SK-N-SH (cell line): Measurements from ENCODE around the gene TAAR2.

Experiments
- CTCF ChIP-seq: fragments of 200-600 bp; sonication (generic); IDR thresholded peaks from 2 replicates; pipeline ENCODE4 v1.6.1; 2017; ENCODE audit warnings: antibody characterized with exemption, mild to moderate bottlenecking, moderate library complexity
- EP300 ChIP-seq, 2 experiments: IDR thresholded peaks; 2 replicates each; pipeline versions ENCODE4 v1.4.0 to v1.6.1; 2012; ENCODE audit warnings: borderline replicate concordance in 1 of 2, low read depth in 1 of 2, low read length in 1 of 2
- EZH2phosphoT487 ChIP-seq: fragments of 200-600 bp; sonication (generic); IDR thresholded peaks from 2 replicates; pipeline ENCODE4 v1.6.1; 2017; ENCODE audit warnings: low read depth, mixed run types, mild to moderate bottlenecking, antibody characterized with exemption, moderate library complexity, borderline replicate concordance
- NRF1 ChIP-seq: IDR thresholded peaks from 2 replicates; pipeline ENCODE4 v1.6.1; 2012; ENCODE audit warnings: low read depth, mild to moderate bottlenecking, low read length
- RAD21 ChIP-seq: IDR thresholded peaks from 2 replicates; pipeline ENCODE4 v1.6.1; 2012; ENCODE audit warnings: mild to moderate bottlenecking, low read length
- REST ChIP-seq: IDR thresholded peaks from 2 replicates; pipeline ENCODE4 v1.6.1; 2012; ENCODE audit warnings: mild to moderate bottlenecking, low read depth, low read length, moderate library complexity
- RFX5 ChIP-seq: IDR thresholded peaks from 2 replicates; pipeline ENCODE4 v1.6.1; 2012; ENCODE audit warnings: mild to moderate bottlenecking, improper control_type of control experiment, low read length
- YY1 ChIP-seq: IDR thresholded peaks from 2 replicates; pipeline ENCODE4 v1.4.0; 2012; ENCODE audit warnings: low read depth, mild to moderate bottlenecking

- no peak for TF ChIP-seq REST
- no peak for TF ChIP-seq EP300 (IDR thresholded peaks at IDR 0.05; ENCODE audit: borderline replicate concordance in 1 of 2, low read depth in 1 of 2, low read length in 1 of 2)
- TF ChIP-seq YY1 = no peak
- no peak for TF ChIP-seq CTCF
- no peak for TF ChIP-seq RAD21
- no peak for TF ChIP-seq EZH2phosphoT487
- no peak for TF ChIP-seq RFX5
- TF ChIP-seq NRF1 = no peak
These were observed 31.2 kb downstream of the TAAR2 start for GRCh38 chr6:132592855-132593254.
